ENCODE results near the gene PRDM5.

Gene PRDM5

GRCh38 chr4:120672076-120672475 lies 250.4 kb downstream of the PRDM5 start:
- TF ChIP-seq CREB1 (IDR thresholded peaks at IDR 0.05; ENCODE audit: low read depth) (no peak), EP300 (IDR thresholded peaks at IDR 0.05; ENCODE audit: borderline replicate concordance) (no peak), RAD21 (IDR thresholded peaks at IDR 0.05; ENCODE audit: low read depth) (no peak), TEAD4 (IDR thresholded peaks at IDR 0.05) (no peak), EGR1 (IDR thresholded peaks at IDR 0.05) (no peak), TCF12 (IDR thresholded peaks at IDR 0.05; ENCODE audit: low read depth) (no peak), TAF1 (IDR thresholded peaks at IDR 0.05; ENCODE audit: low read depth) (no peak), YY1 (IDR thresholded peaks at IDR 0.05; ENCODE audit: low read depth) (no peak), CEBPB (IDR thresholded peaks at IDR 0.05) (no peak), REST (IDR thresholded peaks at IDR 0.05; ENCODE audit: low read depth) (no peak)

GRCh38 chr4:120671538-120671937 lies 251.0 kb downstream of the PRDM5 start:
- TF ChIP-seq TEAD4 (IDR thresholded peaks at IDR 0.05) (no peak), USF1 (IDR thresholded peaks at IDR 0.05) (no peak), EP300 (IDR thresholded peaks at IDR 0.05; ENCODE audit: borderline replicate concordance) (no peak), CREB1 (IDR thresholded peaks at IDR 0.05; ENCODE audit: low read depth) (no peak), FOXM1 (IDR thresholded peaks at IDR 0.05; ENCODE audit: borderline replicate concordance, low read depth) (no peak), ZBTB7A (IDR thresholded peaks at IDR 0.05; ENCODE audit: low read depth) (no peak), MAX (IDR thresholded peaks at IDR 0.05) (no peak), YY1 (IDR thresholded peaks at IDR 0.05; ENCODE audit: low read depth) (no peak), RAD21 (IDR thresholded peaks at IDR 0.05; ENCODE audit: low read depth) (no peak), EGR1 (IDR thresholded peaks at IDR 0.05) (no peak), REST (IDR thresholded peaks at IDR 0.05; ENCODE audit: low read depth) (no peak), NFIC (IDR thresholded peaks at IDR 0.05) (no peak), TCF12 (IDR thresholded peaks at IDR 0.05; ENCODE audit: low read depth) (no peak), CEBPB (IDR thresholded peaks at IDR 0.05) (no peak), TAF1 (IDR thresholded peaks at IDR 0.05; ENCODE audit: low read depth) (no peak)

GRCh38 chr4:120667102-120667501 lies 255.4 kb downstream of the PRDM5 start:
- TF ChIP-seq MAX (IDR thresholded peaks at IDR 0.05) = no peak

- TF ChIP-seq CREB1 (IDR thresholded peaks at IDR 0.05; ENCODE audit: low read depth) (no peak), NFIC (IDR thresholded peaks at IDR 0.05) (no peak), MAX (IDR thresholded peaks at IDR 0.05) (no peak), RAD21 (IDR thresholded peaks at IDR 0.05; ENCODE audit: low read depth) (no peak), YY1 (IDR thresholded peaks at IDR 0.05; ENCODE audit: low read depth) (no peak), EP300 (IDR thresholded peaks at IDR 0.05; ENCODE audit: borderline replicate concordance) (no peak), ZBTB7A (IDR thresholded peaks at IDR 0.05; ENCODE audit: low read depth) (no peak), TEAD4 (IDR thresholded peaks at IDR 0.05) (no peak), TAF1 (IDR thresholded peaks at IDR 0.05; ENCODE audit: low read depth) (no peak), EGR1 (IDR thresholded peaks at IDR 0.05) (no peak), FOXM1 (IDR thresholded peaks at IDR 0.05; ENCODE audit: borderline replicate concordance, low read depth) (no peak), CEBPB (IDR thresholded peaks at IDR 0.05) (no peak), USF1 (IDR thresholded peaks at IDR 0.05) (no peak), REST (IDR thresholded peaks at IDR 0.05; ENCODE audit: low read depth) (no peak)
Observed at GRCh38 chr4:120664851-120665250, 257.7 kb downstream of the PRDM5 start.
